AG08395 (cell line): ENCODE data around the gene RNF168.
A peak's percentile ranks its signal among the peaks of the same experiment; 100 is the strongest.
"Not testable (repeated sequence)": the region's sequence is repeated elsewhere in the genome, so short reads cannot be mapped to it uniquely, and the experiment has no call there.

Experiments used
- DNase-seq: peaks from one replicate; pipeline ENCODE4 v3.0.0; 2012; ENCODE audit warnings: mixed read lengths, low spot score

The RNF168 gene

DNA sequence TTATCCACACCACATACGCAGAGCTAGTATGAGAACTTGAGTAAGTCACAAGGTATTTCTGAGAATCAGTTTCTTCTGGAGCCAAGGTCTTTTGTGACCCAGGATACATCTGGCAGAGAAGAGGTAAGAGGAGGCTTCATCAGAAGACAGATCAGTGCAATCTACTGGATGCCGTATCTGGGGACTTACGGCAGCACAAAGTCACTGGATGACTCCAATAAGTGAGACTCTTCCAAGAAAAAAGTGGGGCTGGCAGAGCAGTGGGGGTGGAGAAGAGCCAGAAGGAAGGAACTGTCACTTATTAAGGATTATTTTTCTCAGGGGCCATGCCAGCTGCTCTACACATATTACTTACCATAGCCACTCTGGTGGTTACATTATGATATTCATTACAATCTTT is 39.8 kb downstream of the RNF168 start:
- no peak for DNase-seq

- DNase-seq, result no peak
Observed at GRCh38 chr3:196463478-196463756, 40.2 kb downstream of the RNF168 start.

DNA sequence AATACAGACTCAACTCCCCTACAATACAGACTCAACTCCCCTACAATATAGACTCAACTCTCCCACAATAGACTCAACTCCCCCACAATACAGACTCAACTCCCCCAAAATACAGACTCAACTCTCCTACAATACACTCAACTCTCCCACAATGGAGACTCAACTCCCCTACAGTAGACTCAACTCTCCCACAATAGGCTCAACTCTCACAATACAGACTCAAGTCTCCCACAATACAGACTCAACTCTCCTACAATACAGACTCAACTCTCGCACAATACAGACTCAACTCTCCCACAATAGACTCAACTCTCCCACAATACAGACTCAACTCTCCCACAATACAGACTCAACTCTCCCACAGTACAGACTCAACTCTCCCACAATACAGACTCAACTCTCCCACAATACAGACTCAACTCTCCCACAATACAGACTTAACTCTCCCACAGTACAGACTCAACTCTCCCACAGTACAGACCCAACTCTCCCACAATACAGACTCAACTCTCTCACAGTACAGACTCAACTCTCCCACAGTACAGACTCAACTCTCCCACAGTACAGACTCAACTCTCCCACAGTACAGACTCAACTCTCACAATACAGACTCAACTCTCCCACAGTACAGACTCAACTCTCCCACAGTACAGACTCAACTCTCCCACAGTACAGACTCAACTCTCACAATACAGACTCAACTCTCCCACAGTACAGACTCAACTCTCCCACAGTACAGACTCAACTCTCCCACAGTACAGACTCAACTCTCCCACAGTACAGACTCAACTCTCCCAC is 40.7 kb downstream of the RNF168 start:
- not testable (repeated sequence) for DNase-seq

DNA sequence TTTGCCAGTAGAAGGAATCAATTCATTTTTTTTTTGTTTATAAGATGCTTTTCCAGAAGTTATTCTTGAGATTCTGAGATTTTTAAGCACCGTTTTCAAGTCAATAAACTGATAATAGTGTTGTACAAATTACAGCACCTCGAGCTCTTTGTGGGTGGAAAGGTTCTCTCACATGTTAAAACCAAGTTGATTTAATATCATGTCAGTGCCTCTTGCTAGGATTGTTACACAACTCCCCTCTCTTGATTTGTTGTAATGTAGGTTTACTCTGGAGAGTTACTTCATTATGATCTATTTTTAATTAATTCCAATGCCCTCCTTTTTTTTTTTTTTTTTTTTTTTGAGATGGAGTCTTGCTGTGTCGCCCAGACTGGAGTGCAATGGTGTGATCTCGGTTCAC is 45.5 kb downstream of the RNF168 start:
- DNase-seq, result no peak

- not testable (repeated sequence) for DNase-seq
Observed at GRCh38 chr3:196457470-196457869, 46.1 kb downstream of the RNF168 start.

- peak; percentile 15 for DNase-seq
Observed at GRCh38 chr3:196454935-196455334, 48.6 kb downstream of the RNF168 start.

DNA sequence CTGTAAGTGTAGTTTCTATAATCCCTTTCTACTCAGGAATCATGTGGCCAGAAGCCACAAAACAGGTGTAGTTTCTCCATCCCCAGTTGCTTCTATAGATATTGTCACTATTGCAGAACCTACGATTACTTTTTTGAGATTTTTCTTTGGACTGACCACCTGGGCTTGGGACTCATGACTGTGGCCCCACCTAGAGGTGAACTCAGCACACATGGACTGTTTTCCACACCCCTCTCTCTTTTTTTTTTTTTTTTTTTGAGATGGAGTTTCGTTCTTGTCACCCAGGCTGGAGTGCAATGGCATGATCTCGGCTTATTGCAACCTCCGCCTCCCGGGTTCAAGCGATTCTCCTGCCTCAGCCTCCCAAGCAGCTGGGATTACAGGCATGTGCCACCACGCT is 58.2 kb downstream of the RNF168 start:
- DNase-seq, result not testable (repeated sequence)

- DNase-seq, result no peak
Observed at GRCh38 chr3:196444500-196444894, 59.1 kb downstream of the RNF168 start.

GRCh38 chr3:196440696-196441095 is 62.9 kb downstream of the RNF168 start:
- peak; percentile 34 for DNase-seq

- peak; percentile 58 for DNase-seq
Observed at GRCh38 chr3:196440041-196440537, 63.5 kb downstream of the RNF168 start.

GRCh38 chr3:196432137-196432879 is 71.3 kb downstream of the RNF168 start, which contains the start of gene UBXN7:
UBXN7 (minus strand) TSS chr3:196432427; CDS start chr3:196432399, 28 bp downstream.
- DNase-seq, result peak; percentile 100

DNA sequence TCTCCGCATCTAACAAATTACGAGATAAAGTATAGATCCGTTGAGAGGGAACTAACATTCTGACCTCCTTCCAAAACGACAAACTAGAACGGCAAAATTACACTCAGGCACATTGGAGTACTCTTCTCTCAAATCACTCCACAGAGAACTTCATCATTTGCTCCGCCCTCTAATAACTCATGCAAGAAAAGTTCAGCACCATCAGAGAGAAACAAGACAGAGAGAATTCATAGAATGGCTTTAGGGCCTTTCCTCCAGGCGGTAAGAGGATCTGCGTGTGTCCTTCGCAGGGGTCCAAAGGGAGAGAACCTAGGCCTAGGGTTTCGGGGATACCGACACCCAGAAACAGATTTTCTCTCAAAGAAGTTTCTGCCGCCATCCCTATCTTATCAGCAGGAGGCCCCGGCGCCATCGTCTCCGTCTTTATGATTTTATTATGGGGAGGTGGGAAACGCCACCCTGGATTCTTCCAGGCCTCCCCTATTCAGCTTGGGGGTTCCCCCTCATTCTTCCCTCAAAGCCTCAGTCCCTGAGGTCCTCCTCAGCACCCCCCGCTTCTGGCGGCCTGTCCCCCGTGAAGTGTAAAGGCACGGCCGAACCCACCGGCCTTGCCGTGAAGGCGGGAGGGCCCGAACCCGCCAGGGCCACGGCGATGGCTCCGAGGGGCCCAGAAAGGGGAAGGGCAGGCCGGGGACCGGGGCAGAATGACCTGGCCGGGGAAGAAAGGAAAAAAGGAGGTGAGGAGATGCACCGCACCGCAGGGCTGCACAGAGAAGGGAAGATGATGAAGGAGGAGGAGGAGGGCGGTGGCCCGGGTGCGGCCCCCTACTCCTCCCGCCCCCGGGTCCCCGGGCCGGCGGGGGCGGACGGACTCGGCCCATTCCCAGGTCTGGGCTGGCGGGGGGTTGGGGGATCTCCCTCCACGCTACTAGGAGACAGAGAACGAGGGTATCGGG is 72.1 kb downstream of the RNF168 start:
- DNase-seq, result peak; percentile 61

- DNase-seq, result no peak
Observed at GRCh38 chr3:196428041-196428440, 75.5 kb downstream of the RNF168 start.

DNA sequence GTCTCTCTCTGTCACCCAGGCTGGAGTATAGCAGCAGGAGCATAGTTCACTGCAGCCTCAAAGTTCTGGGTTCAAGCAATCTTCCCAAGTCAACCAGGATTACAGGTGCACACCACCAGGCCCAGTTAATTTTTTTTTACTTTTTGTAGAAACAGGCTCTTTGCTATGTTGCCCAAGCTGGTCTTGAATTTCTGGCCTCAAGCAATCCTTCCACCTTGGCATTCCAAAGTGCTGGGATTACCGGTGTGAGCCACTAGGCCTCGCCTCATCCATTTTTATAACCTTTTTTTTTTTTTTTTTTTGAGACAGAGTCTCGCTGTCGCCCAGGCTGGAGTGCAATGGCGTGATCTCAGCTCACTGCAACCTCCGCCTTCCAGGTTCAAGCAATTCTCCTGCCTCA is 79.1 kb downstream of the RNF168 start:
- not testable (repeated sequence) for DNase-seq

GRCh38 chr3:196423044-196423781 is 80.4 kb downstream of the RNF168 start:
- no peak for DNase-seq

GRCh38 chr3:196421668-196422067 is 81.9 kb downstream of the RNF168 start:
- DNase-seq, result not testable (repeated sequence)

- DNase-seq, result no peak
Observed at GRCh38 chr3:196419386-196419785, 84.2 kb downstream of the RNF168 start.
